HG03139 (cell line): ENCODE measurements around the gene ZNF319.

Experiments used
- ATAC-seq: cut with Tn5 transposase; IDR thresholded peaks from one replicate; pipeline ENCODE4 v1.9.1; 2021; ENCODE audit not compliant: unreplicated experiment

The ZNF319 gene

GRCh38 chr16:57999971-58000705, at the start of gene ZNF319:
Gene ZNF319, minus strand, starts transcription at chr16:58000672. Its CDS starts 2,407 bp downstream, at chr16:57998265.
- peak; percentile 7 for ATAC-seq

GRCh38 chr16:58049232-58050185, 49.0 kb upstream of the ZNF319 start:
- ATAC-seq, result no peak

GRCh38 chr16:58048494-58049231, 48.2 kb upstream of the ZNF319 start:
- ATAC-seq, result no peak

GRCh38 chr16:58047557-58048348, 47.3 kb upstream of the ZNF319 start:
- ATAC-seq, result no peak

GRCh38 chr16:58046936-58047335, 46.5 kb upstream of the ZNF319 start:
- ATAC-seq, result no peak

- ATAC-seq, result no peak
Measured at GRCh38 chr16:58046054-58046881, 45.8 kb upstream of the ZNF319 start.

- ATAC-seq, result no peak
Measured at GRCh38 chr16:58045096-58045495, 44.6 kb upstream of the ZNF319 start.

GRCh38 chr16:58044266-58045019, 44.0 kb upstream of the ZNF319 start:
- no peak for ATAC-seq

- ATAC-seq, result no peak
Measured at GRCh38 chr16:58043571-58044155, 43.2 kb upstream of the ZNF319 start.

GRCh38 chr16:58042886-58043515, 42.5 kb upstream of the ZNF319 start:
- ATAC-seq, result no peak

- no peak for ATAC-seq
Measured at GRCh38 chr16:58042001-58042885, 41.8 kb upstream of the ZNF319 start.

- ATAC-seq, result no peak
Measured at GRCh38 chr16:58041628-58041955, 41.1 kb upstream of the ZNF319 start.

- no peak for ATAC-seq
Measured at GRCh38 chr16:58040945-58041627, 40.6 kb upstream of the ZNF319 start.

- no peak for ATAC-seq
Measured at GRCh38 chr16:58040496-58040846, 40.0 kb upstream of the ZNF319 start.

- ATAC-seq, result no peak
Measured at GRCh38 chr16:58039829-58040495, 39.5 kb upstream of the ZNF319 start.

- no peak for ATAC-seq
Measured at GRCh38 chr16:58038219-58038641, 37.8 kb upstream of the ZNF319 start.
